ENCODE data around the gene UBE2E2.

The UBE2E2 gene

GRCh38 chr3:23542079-23542478 is 339.0 kb downstream of the UBE2E2 start:
- no peak for DNase-seq

GRCh38 chr3:23546181-23546580 is 343.1 kb downstream of the UBE2E2 start:
- peak in 2 of 4 experiments; percentile 8 to 11 for DNase-seq

- DNase-seq, result no peak
These were observed 345.0 kb downstream of the UBE2E2 start for GRCh38 chr3:23547905-23548650.

GRCh38 chr3:23548706-23549105 is 345.6 kb downstream of the UBE2E2 start:
- no peak for DNase-seq

- DNase-seq, result no peak
These were observed 346.2 kb downstream of the UBE2E2 start for GRCh38 chr3:23549148-23549910.

- no peak for DNase-seq
These were observed 347.3 kb downstream of the UBE2E2 start for GRCh38 chr3:23550402-23550801.

GRCh38 chr3:23552506-23552905 is 349.4 kb downstream of the UBE2E2 start:
- DNase-seq, result no peak

GRCh38 chr3:23553353-23553752 is 350.2 kb downstream of the UBE2E2 start:
- no peak for DNase-seq

GRCh38 chr3:23565041-23565775 is 362.1 kb downstream of the UBE2E2 start:
- no peak for DNase-seq

GRCh38 chr3:23566499-23566898 is 363.4 kb downstream of the UBE2E2 start:
- no peak for DNase-seq

GRCh38 chr3:23567917-23568316 is 364.8 kb downstream of the UBE2E2 start:
- peak; percentile 65 to 84 (median 68) for DNase-seq

- no peak for DNase-seq
These were observed 370.7 kb downstream of the UBE2E2 start for GRCh38 chr3:23573827-23574226.

- no peak for DNase-seq
These were observed 371.7 kb downstream of the UBE2E2 start for GRCh38 chr3:23574822-23575315.

- DNase-seq, result no peak
These were observed 372.6 kb downstream of the UBE2E2 start for GRCh38 chr3:23575697-23576096.

- DNase-seq, result no peak
These were observed 373.3 kb downstream of the UBE2E2 start for GRCh38 chr3:23576379-23576959.

GRCh38 chr3:23580096-23580713 is 377.1 kb downstream of the UBE2E2 start:
- DNase-seq, result no peak

GRCh38 chr3:23583980-23584740 is 381.0 kb downstream of the UBE2E2 start:
- no peak for DNase-seq

- no peak for DNase-seq
These were observed 384.4 kb downstream of the UBE2E2 start for GRCh38 chr3:23587513-23587912.

GRCh38 chr3:23588547-23588946 is 385.4 kb downstream of the UBE2E2 start:
- DNase-seq, result no peak

GRCh38 chr3:23589602-23590001 is 386.5 kb downstream of the UBE2E2 start:
- DNase-seq, result no peak
